Endometrium (tissue), 2 donors: ENCODE data around the gene LIPF.
"Not testable (repeated sequence)": the region's sequence is repeated elsewhere in the genome, so short reads cannot be mapped to it uniquely, and the experiment has no call there.

ENCODE experiments used
- FAIRE-seq: peaks from 2 replicates; lab custom pipeline; 2012; peaks lifted over from hg19 to GRCh38; lab: Jason Lieb, UNC
- donor health status: control.
- donor health status: control.

LIPF gene

DNA sequence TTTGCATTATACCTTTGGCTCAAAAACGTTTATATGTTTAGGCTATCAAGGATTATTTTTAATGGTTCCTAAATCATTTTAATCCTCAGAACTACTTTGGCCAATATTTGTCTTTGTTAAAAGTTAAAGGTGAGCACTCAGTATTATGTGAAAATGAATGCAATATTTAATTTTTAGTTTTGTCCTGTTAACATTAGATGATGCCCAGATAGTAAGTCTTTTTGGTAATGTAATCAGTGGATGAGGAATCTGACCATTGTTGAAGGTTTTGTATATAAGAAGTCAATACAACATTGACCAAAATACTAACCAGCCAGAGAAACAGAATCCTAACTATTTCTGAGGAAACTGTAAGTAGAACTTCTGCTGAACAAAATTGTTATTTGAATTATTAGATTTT lies at the start of gene LIPF:
Gene LIPF, plus strand, starts transcription at position 301 of the 400 bp plus-strand sequence. CDS start 2,856 bp downstream, outside the sequence.
- no peak for FAIRE-seq

DNA sequence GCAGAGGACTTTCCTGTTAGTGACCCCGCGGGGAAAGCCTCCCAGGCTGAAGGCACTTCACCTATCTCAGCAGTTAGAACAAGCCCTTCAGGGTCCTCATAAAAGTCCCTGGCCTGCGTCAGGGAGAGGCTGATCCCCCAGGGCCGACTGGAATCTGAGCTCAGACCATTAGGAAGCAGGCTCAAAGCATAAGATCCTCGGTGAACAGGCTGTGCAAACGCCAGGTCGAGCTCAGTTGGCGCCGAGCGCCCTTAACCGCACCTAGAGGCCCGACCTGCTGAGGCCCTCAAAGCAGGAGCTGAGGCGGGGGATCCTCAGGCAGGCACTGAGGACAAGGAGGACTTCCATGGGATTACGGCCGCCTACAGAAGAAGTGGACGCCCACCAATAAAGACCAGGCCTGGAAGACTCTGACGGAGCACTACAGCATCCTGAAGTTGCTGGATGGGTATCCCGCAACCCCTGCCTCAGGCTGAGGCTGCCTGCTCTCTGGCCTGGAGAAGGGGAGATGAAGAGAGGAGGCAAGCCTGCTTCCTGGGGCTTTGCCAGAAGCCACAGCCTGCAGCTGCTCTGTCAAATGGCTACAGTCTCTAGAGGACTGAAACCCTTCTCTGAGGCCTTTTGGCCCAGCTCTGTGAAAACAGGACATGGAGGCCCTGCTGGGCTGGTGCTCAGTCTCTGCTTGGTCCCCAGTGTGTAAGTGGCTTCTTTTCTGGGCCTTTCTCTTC lies 47.8 kb upstream of the LIPF start:
- FAIRE-seq: no peak

DNA sequence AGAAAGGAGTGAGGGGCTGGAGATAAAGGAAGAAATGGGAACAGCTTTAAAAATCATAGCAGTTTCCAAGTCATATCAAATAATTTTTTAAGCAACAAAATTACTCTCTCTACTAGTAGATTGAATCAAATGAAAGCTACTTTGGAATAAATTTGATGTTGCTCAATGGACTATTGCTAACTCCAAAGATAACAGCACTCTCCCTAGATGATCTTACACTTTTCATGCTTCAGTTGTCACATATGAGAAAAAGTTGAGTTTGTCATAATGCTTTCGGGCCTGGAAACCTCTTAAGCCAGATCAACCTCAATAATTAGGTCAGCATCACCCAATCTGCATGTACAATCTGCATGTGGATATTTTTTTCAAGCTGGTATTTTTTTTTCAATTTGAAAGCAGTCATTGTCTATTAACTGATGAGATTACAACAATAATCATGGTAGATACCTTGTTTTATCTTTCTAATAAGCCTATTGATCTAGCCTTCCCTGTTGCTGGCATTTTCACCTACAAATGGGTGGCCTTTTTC lies 46.4 kb upstream of the LIPF start:
- no peak for FAIRE-seq

DNA sequence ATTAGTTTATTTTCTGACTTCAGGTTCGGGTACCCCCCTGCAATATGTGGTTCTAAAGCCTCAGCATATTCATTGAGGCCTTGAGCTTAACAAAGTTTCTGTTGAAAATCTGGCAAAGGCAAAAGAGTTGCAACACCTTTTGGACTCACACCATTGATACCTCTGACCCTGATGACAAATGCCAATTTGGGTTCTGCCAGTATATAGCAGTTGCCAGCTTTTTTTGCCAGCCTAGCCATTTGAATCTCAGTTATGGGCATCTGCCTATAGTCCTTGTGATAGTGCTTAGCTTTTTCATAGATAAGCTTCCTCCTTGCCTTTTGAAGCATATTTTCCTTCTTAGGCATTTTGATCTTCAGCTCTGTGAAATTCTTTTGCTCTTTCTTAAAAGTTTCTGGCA lies 45.7 kb upstream of the LIPF start:
- no peak for FAIRE-seq

DNA sequence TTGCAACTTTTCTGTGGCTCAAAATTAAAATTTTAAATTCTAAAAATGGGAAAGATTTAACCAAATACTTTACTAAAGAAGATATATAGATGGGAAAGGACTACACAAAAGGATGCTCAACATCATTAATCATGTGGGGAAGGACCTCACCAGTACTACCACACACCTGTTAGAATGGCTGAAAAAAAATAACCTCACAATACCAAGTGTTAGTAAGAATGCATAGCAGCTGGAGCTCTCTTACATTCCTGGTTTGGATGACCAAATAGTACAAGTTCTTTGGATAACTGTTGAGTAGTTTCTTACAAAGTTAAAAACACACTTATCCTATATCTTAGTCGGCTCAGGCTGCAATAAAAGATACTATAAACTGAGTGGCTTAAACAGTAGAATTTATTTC lies 43.8 kb upstream of the LIPF start:
- no peak for FAIRE-seq

DNA sequence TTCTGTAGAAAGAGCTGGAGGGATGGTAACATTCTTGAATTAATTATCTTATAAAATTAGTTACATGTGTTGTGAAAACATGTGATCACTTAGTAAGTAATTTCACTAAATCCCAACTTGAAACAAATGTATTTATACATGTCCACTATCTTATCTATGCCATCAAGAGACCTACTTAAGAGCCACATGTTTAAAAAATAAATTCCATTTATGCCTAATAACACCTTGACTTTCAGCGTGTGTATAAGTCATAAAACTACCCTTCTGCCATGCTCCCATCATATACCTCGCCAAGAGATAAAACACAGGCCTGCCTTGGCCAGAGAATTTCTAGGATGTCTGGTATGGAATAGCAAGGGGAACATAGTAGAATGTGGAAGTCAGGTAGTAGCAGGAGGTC lies 40.4 kb upstream of the LIPF start:
- no peak for FAIRE-seq

- no peak for FAIRE-seq
Measured at GRCh38 chr10:88624840-88625239, 39.4 kb upstream of the LIPF start.

DNA sequence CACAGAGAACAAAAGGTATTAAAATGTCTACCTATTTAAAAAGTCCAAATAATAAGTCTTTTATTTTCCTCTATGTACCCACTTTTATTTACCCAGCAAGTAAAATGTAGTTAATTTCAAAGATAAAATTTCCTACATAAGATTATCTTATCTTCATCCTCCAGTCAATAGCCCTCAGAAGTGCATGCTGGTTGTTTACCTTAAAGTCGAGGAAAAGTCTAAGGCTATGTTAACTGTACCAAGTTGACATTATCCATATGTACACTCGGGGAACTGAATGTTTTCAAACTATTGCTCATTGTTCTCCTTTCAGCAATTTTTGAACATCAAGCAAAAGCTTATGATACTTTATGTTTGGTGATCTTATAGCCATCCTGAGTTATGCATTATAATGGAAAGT lies 24.1 kb upstream of the LIPF start:
- no peak for FAIRE-seq

DNA sequence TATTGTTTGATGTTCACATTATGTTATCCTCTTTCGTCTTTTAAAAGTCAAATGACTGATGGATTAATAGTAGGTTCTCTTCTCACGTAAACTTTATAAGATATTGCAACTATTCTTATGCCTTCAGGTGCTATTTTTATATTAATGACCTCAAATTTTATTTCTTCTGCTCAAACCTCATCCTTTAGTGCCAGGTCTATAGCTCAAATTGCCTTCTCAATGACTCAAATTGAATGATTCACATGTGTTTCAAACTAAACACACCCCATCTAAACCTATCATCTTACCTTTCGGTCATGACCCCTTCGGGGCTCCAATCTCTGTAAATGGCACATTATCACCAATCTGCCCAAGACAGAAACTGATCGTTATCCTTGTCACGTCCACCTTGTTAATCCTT lies 22.0 kb upstream of the LIPF start:
- no peak for FAIRE-seq

- FAIRE-seq: no peak
Measured at GRCh38 chr10:88642963-88643362, 21.3 kb upstream of the LIPF start.

DNA sequence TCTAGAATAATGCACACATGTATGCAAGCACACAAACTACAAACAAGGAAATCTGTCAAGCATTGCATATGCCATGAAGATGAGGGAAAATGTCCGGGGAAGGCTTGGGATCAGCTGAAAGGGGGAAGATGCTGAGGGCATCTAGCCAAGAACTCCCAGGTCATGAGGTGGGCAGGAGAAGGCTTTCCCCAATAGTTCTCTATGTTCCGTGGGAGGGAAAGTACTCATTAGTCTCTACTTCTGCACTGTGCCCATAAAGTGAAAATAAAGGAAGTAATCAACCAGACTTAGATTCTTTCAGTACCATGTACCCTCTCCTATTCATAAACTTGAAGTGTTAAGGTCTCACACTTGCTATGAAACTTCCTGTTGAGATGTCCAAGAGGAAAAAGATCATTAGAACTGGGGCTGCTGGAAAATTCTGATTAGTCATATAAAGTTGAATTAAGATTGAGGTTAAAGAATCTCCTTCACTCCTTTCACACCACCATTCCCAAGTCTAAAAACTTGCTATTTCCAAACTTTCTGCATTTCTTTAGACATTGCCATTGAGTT lies 17.1 kb upstream of the LIPF start:
- no peak for FAIRE-seq

DNA sequence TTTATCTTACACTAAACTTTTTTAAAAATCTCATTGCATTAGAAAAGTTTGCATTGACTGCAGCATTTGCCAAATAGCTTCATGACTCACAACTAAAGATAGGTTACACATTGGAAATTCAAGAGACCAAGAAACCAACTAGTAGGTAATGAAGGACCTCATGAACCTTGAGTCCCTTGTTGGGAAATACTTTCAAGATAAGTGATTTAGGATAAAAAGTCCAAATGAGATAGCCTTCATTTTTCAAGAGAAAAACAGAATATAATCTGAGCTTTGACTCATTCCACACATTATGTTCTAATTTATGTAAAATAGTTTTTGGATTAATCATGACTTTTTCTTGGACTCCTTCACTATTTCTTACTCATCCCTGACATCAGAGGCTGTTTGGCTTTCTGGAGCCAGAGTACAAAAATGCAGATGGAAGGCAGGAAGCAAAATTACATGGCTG lies 13.1 kb upstream of the LIPF start:
- FAIRE-seq: no peak

- FAIRE-seq: no peak
Measured at GRCh38 chr10:88652616-88653015, 11.6 kb upstream of the LIPF start.

GRCh38 chr10:88657901-88658300 lies 6.3 kb upstream of the LIPF start:
- FAIRE-seq: no peak

GRCh38 chr10:88659725-88660597 lies 4.3 kb upstream of the LIPF start:
- no peak for FAIRE-seq

DNA sequence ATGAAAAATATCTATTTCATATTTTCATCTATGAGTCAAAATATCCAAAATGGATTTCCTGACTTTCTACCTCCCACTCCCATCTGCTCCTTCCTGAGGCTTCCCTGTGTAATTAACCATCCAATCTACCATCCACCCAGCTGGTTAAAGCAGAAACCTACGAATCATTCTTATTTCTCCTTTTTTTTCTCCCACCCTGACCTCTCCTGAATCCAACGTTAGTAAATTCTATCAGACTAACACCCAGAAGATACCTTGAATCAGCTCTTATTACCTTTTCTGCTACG lies 3.7 kb upstream of the LIPF start:
- FAIRE-seq: no peak

DNA sequence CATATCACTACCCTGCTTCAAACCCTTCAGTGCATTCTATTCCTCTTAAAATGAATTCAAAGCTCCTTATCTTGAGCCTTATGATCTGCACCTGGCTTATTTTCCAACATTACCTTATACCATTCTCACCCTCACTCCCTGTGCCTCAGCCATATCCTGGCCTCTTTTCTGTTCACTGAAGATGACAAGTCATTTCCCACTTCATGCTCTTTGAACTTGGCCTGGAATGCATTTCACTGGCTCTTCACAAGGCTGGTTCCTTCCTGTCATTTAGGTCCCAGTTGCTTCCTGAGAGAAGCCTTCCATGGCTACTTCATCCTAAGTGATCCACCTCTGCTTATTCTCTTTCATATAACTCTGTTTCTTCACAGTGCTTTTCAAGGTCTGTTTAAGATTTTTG lies 3.2 kb upstream of the LIPF start:
- FAIRE-seq: no peak

- no peak for FAIRE-seq
Measured at GRCh38 chr10:88661577-88661976, 2.7 kb upstream of the LIPF start.

DNA sequence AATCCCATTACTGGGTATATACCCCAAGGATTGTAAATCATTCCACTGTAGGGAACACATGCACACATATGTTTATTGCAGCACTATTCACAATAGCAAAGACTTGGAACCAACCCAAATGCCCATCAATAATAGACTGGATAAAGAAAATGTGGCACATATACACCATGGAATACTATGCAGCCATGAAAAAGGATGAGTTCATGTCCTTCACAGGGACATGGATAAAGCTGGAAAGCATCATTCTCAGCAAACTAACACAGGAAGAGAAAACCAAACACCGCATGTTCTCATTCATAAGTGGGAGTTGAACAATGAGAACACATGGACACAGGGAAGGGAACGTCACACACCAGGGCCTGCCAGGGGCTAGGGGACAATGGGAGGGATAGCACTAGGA lies 1.1 kb upstream of the LIPF start:
- not testable (repeated sequence) for FAIRE-seq

- FAIRE-seq: no peak
Measured at GRCh38 chr10:88668465-88668864, 4.2 kb downstream of the LIPF start.

DNA sequence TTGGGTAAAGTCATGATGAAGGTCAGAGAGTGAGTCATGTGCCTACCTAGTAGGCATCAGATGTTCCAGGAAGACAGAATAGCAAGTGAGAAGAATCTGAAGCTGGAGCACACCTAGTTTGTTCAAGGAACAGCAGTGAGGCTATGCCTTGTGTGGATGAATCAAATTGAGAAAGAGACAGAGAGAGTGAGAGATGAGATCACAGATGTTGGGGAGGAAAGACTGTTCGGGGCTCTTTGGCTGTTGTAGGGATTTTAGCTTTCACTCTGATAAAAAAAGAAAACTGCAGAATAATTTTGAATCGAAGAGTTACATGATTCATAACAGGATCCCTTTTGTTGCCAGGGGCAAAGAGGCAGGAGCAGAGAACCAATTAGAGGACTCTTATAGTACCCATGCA lies 6.3 kb downstream of the LIPF start:
- no peak for FAIRE-seq

DNA sequence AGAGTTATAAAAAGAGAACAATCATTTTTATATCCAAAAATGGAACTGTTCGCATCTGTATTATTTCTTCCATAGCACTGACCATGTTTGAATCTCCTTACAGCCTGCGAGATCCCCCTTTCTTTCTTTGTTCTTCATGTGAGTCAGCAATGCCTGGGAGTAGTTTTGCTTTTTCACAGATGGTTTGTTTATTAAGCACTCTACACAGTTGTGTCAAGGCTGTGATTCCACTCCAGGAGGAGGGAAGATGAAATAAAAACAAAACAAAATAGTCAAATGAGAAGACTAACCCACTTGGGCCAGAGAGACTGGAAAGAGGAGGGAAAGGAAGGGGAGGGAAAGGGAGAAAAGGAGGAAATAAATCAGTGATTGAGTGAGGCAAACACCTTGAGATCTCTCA lies 7.8 kb downstream of the LIPF start:
- no peak for FAIRE-seq
